Stimulated activated CD4-positive, alpha-beta T cell treated with anti-CD3 and anti-CD28 coated beads, Interleukin-12 subunit alpha, Interleukin-12 subunit beta, amount 100 ng/mL, for 4 hours (primary cell): ENCODE data around the gene STAT4.

ENCODE experiments used
- DNase-seq: peaks from one replicate; pipeline ENCODE4 v3.0.0-alpha.2; 2020

STAT4 gene, protein sequence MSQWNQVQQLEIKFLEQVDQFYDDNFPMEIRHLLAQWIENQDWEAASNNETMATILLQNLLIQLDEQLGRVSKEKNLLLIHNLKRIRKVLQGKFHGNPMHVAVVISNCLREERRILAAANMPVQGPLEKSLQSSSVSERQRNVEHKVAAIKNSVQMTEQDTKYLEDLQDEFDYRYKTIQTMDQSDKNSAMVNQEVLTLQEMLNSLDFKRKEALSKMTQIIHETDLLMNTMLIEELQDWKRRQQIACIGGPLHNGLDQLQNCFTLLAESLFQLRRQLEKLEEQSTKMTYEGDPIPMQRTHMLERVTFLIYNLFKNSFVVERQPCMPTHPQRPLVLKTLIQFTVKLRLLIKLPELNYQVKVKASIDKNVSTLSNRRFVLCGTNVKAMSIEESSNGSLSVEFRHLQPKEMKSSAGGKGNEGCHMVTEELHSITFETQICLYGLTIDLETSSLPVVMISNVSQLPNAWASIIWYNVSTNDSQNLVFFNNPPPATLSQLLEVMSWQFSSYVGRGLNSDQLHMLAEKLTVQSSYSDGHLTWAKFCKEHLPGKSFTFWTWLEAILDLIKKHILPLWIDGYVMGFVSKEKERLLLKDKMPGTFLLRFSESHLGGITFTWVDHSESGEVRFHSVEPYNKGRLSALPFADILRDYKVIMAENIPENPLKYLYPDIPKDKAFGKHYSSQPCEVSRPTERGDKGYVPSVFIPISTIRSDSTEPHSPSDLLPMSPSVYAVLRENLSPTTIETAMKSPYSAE

DNA sequence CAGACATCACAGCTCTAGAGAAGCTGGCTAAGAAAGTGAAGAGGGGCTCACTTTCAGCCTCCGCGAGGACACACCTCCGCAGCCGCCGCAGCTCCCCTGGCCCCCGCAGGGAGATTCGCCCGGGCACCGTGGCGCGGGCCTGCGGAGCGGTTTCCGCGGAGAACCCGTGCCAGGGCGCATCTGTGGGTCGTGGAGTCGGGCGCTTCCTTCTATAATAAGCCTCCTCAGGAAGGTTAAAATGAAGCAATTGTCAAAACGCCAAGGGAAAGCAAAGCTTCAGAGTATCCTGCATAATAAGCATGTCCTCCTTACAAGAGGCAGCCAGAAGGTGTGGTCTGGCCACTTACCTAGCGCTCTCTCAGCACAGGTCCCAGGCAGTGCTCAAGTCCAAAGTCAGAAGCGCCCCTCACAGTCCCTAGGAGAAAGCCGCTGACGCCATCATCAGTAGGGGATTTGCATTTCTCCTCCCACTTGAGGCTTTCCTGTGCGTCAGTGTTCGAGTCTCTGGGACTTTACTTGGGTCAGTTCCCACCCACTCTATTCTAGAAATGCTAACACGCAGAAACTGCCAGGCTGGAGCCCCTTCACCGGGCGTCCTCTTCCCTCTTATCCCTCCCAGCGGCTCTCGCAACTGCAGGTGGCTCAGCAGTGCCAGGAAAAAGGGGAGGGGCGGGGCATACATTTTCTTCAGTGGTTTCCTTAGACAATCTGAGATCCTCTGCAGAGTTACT is at the start of gene STAT4:
Gene STAT4 (minus strand): TSS at position 395 of the 731 bp plus-strand sequence. CDS start 2,791 bp downstream, outside the sequence.
- peak; percentile 60 for DNase-seq

DNA sequence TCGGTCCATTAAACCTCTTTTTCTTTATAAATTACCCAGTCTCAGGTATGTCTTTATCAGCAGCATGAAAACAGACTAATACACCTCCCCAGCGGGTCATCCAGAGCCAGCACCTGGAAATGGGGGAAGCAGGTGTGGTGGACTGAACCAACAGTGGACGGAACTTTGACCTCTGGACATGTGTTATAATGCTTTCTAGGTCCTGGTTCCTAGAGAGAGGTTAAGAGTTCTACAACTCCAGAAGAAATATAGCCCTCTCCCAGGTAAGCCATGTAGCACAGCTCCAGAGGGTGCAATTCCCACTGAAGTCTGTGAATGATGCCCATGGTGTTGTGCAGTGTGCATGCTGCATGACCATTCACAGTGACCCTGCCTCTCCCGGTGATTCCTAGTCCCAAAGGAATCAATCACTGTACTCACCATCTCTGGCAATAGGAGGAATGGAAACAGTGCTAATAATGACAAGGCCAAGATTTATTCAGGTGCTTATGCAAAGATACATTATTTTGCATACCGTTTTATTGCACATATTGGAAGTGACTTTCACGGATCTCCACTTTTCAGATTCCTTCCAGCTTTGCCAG is 49.2 kb upstream of the STAT4 start:
- DNase-seq, result no peak

DNA sequence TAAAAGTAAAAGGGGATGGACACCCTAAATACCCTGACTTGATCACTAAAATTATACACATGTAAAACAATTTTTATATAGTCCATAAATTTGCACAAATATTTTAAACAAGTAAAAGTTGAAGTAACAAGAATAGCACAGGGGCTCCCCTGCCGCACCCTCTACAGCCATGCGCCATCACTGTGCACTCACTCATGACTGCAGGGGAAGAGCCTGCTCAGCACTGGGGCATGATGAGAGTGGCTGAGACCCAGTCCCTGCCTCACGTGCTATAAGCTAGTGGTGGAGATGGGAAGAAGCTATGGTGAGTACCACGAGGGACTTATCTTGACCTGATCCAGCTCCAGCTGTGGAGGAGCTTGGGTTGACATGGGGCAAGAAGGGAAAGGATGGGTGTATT is 47.5 kb upstream of the STAT4 start:
- no peak for DNase-seq

DNA sequence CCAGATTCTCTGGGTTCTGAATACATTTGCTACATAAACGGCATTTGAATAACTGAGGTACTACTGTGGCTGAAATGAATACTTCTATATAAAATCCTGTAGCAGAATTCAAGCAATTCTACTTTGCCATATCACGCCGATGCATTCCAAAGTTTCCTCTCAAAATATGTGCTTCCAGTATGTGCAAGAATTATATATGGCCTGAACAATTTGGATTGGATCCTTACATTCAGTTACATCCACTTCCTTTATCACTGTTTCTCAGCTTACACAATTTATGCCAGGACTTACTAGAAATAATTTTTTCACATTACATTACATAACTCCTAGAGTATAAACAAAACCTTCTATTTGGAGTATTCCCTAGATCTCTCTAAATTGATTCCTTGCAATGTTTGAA is 46.3 kb upstream of the STAT4 start:
- DNase-seq, result no peak

DNA sequence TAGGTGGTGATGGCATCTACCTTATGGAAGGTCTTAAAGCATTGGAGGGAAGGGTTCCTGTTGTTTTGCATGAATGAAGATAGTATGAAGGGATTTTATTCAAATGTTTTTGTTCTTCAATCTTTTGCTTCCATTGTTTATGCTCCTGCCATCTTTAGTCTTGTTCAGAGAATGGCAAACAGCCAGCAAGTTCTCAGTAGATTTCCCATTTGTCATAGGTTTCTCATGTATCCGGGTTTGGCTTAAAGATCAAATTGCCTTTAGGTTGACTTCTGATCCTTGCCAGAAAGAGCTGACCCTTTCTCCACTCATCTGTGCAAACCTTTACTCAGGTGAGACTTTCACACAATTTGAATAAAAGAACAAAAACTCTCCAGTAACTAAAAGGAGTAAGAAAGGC is 44.2 kb upstream of the STAT4 start:
- no peak for DNase-seq

GRCh38 chr2:191190861-191191552 is 40.2 kb upstream of the STAT4 start:
- DNase-seq, result no peak

DNA sequence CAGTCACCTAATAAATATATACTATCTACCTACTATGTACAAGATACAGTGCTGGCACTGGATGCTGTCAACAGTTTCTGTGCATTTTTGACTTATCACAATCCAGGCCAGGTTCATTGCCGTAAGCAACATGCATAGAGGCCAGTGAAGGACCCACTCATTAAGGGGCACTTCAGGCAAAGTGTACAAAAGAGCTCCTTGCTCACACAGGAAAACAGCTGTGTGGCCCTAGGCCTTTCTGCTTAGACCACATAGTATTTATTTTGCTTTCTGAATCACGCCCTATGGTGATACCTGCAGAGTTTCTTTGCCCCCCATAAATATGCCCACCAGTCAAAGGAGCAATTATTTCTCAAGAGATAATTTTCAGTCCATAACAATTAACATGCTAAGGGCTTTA is 39.6 kb upstream of the STAT4 start:
- DNase-seq, result no peak

GRCh38 chr2:191189112-191189635 is 38.4 kb upstream of the STAT4 start:
- no peak for DNase-seq

DNA sequence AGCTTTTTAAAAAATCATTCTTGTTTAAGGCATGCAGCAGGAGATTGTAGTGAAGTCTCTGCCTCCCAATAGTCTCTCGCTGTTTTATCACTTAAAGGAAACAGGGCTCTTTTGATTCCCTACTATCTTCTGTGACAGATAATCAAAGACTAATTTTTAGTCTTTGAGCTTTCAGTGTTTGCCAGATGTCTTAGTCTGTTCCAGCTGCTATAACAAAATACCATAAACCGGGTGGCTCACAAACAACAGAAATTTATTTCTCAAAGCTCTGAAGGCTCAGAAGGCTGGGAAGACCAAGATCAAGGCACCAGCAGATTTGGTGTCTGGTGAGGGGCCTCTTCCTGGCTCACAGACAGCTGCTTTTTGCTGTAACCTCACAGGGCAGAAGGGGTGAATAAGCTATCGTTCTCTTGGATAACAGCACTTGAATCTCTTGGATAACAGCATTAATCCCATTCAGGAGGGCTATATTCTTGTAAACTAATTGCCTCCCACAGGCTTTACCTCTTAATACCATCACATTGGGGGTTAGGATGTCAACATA is 37.8 kb upstream of the STAT4 start:
- no peak for DNase-seq

- no peak for DNase-seq
These were observed 36.5 kb upstream of the STAT4 start for GRCh38 chr2:191187105-191187829.

DNA sequence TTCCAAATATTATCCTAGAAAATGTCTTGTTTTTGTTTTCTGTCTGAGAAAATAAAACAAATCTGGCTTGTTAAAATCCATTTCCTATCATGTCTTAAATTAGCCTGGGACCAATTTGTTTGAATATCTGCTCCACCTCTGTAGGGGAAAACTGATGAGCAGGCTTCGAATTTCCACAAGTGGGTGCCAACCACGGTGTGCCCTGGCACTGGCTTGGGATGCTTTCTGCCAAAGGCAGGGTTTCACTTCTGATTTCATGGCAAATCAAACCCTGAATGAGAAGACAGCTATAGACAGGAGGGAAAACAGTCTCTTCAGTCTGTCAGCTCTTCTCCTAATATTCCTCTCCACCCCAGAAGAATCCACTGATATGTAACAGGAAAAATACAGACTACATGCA is 33.7 kb upstream of the STAT4 start:
- DNase-seq, result no peak

DNA sequence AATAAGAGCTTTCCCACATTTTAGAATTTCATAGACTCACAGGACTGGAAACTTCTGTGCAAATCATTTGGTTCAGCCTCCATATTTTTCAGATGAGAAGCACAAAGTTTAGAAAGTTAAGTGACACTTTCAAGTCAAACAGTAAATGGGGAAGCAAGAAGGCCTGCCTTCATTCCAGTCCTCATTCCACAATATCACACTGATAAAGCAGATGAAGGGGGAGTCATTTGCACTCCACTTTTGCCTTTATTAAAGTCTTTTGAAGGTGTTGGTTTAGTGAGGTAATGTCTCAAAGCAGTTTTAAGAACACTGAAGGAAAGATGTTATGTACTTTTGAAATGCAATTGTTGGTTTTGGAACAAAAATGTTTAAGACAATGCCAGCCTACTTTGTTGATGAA is 32.7 kb upstream of the STAT4 start:
- DNase-seq, result no peak

- no peak for DNase-seq
These were observed 32.3 kb upstream of the STAT4 start for GRCh38 chr2:191183081-191183480.

DNA sequence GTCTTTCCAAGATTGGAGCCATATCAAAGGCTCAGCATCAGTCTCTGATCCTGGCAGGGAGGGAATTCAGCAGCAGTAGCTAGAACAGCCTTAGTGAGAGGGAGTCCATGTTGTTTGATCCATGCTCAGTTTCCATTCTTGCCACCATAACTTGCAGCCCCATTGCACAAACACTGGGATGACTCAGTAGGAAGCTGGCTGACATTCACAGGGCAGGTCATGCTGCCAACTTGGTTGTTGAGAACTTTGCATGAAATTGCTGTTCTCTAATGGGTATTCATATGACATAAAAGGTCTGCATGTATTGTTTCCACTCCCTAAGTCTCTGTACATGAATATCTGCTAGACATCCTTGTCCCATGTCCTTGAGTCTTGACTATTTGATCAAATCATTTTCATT is 29.9 kb upstream of the STAT4 start:
- no peak for DNase-seq

DNA sequence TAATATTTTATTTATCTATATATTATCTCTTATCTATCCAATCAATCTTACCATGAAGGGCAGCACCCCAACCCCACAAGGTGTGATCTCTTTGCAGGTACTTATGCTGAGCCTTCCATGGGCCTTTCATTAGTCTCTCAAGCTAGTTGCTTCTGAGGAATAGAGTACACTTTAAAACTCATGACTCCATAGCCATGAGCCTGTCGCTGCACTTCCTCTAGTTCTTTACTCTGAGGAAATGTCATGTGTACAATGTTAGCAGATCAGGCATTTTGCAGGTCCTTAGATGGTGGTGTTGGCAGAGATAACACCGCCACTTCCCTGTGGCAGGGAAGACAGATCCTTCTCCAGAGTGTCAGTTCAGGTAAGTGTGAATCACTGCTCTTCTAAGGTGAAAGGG is 29.5 kb upstream of the STAT4 start:
- DNase-seq, result no peak

DNA sequence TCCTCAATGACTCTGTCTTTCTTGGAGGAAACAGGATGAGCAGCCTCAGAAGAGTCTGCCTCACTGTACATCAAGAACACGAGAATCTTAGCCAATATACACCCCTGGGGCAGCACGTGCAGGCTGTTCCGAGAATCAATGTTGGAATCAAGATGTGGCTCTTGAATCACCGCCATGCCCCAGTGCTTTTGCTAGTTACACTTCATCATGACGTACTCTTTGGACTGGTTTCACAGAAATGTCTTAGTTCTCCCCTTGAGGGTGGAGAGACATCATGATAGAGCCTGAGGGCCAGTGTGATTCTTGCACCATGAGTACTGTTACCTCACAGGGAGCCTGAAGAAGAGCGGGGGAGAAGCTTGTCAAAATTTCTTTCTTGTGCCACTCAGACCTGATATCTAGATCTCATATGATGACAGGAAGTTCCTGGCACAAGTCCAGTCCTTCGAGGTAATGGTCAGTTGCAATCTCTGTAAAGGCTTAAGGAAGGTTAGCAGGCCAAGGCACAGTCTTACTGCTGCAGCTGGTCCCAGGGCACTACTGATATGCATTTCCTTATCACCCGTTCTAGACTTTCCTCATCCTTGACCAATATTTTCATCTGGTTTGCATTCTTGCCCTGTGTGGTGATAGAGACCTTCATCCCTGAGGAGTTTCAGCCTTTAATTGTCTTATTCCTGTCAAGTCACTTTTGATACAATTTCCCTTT is 28.2 kb upstream of the STAT4 start:
- DNase-seq, result no peak

- no peak for DNase-seq
These were observed 27.2 kb upstream of the STAT4 start for GRCh38 chr2:191177751-191178736.

- DNase-seq, result no peak
These were observed 26.1 kb upstream of the STAT4 start for GRCh38 chr2:191176801-191177438.

- no peak for DNase-seq
These were observed 25.5 kb upstream of the STAT4 start for GRCh38 chr2:191176305-191176704.
